K562 treated with DMSO at 1 percent for 24 hours (cell line): ENCODE measurements around the gene RSKR. TPM values are rescaled to one million over a fixed set of nuclear protein-coding genes. Genes with fewer than 3 reads are reported as not detected.

Source experiments
- total RNA-seq: library from RNA; unstranded; fragments of 300-600 nt; gene quantifications from 2 replicates; pipeline ENCODE4 v1.2.3, GENCODE V29; 2022; ENCODE audit warnings: low read depth; ENCODE audit not compliant: insufficient read depth

The RSKR gene, protein sequence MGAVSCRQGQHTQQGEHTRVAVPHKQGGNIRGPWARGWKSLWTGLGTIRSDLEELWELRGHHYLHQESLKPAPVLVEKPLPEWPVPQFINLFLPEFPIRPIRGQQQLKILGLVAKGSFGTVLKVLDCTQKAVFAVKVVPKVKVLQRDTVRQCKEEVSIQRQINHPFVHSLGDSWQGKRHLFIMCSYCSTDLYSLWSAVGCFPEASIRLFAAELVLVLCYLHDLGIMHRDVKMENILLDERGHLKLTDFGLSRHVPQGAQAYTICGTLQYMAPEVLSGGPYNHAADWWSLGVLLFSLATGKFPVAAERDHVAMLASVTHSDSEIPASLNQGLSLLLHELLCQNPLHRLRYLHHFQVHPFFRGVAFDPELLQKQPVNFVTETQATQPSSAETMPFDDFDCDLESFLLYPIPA
- total RNA-seq, result 12.5 and 13.3 TPM in 2 replicates

DNA sequence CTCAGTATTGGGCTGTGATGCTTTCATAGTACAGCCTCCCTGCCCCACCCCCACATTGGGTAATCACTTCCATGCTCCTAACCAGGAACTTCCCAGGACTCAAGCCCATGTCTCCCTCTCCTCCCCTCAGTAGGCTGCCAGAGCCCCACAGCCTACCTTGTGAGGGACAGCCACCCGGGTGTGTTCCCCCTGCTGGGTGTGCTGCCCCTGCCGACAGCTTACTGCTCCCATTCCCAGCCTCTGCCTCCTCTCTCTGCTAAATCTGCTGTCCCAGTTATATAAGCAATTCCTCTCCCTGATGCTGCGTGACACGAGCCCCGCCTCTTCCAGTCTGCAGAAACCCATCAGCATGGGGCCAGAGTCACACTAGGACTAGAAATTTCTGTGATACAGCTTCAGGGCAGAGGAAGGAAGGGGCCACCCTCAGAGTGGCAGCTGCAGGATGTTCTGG lies at the start of gene RSKR:
Gene RSKR, minus strand, starts transcription at position 255 of the 451 bp plus-strand sequence. Its CDS starts 24 bp downstream, at position 231.

DNA sequence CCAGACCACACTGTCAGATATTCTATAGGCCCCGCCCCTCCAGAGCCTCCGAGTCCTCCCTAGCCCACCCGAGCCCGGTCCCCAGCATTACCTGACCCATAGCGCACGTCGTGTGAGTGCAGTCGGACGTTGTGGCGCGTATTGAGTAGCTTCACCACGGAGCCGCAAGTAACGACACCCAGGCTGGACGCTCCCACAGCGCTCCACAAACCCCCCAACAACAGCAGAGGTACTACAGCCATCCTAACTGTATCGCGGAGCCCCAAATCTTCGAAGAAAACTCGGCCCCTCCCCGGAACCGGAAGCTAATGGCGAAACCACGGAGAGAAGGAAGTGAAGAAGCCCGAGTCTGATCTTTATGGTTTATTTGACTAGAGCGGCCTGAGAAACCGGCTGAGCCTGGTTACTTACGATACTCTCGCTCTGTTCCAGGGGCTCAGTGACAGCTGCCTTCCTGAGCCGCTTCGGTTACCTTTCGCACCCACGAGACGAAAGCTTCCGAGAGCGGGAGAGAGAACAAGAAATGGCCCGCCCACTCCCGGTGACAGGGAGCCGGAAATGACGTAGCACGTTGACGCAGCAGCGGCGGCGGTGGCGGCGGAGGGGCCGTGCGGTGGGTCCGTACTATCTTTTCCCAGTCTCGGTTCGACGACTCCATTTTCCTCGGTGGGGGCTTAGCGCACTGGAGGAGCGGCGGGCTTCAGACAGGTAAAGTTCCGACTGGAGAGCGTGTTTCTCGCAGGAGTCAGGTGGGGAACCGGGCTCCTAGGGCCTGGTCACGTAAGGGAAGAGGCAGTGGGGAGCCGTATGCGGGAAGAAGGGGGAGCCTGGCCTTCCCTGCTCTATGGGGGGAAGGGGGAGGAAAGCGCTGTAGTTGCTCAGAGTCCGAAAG lies 47.9 kb upstream of the RSKR start, which contains the start of the genes SDF2 and SUPT6H:
Gene SDF2, minus strand, starts transcription at position 272 of the 892 bp plus-strand sequence. Its CDS starts 30 bp downstream, at position 242.
Gene SUPT6H, plus strand, starts transcription at position 571 of the 892 bp plus-strand sequence. CDS start 11,197 bp downstream, outside the sequence.

DNA sequence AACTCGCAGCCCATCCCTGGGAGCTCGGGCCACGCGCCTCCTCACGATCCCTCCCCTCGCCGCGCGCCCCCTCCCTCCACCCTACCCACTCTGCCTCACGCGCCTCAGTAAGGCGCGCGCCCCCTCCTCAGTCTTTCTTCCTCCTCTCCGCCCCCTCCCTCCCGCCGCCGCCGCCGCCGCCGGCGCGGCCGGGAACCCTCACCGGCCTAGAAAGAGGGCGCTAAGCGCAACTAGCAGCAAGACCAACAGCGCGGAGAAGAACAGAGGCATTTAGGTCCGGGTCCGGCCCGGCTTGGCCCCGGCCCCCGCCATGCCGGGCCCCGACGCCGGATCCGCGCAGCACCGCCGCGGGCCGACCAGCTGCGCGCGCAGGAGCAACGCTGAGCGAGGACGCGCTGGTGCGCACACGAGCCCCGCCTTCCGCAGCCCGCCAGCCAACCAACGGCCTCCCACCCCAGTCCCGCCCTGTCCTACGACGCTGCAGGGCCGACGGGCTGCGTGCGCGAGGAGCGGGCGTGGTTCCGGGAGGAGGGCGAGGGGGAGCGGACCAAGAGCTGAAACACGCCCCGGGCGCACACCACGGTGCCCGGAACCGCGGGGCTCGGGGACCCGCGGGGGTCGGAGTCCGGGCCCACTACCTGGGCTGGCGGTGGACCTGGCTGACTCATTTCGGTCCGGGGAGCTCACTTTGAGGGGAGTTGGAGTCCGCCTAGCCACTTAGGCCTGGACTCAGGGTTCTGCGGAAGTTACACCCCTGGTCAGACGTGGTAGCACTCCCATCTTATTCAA lies 31.0 kb upstream of the RSKR start, which contains the start of gene BLTP2:
Gene BLTP2, minus strand, starts transcription at position 372 of the 789 bp plus-strand sequence. Its CDS starts 102 bp downstream, at position 270.

DNA sequence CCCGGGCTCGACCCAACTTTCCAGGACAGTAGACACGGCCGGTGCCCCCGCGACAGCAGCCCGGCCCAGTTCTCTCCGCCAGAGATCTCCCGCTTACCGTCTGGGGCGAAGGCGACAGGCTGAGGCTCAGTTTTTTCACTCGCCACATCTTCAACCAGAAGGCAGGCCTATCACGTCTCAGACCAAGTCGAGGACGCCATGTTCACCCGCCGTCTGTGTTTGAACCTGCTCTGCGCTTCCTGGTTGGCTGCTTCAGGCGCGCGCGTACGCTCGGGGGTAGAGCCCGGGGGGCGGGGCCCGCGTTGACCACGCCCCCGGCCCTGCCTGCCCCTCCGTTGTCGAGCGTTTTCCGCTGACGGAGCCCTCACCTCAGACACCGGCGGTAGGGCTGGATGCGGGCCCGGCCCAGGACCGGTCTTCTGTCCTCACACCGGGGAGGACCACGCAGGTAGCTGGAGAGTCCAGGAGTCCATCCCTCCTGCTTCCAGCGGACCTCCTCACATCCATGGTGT lies 15.1 kb downstream of the RSKR start, which contains the start of gene SPAG5:
Gene SPAG5, minus strand, starts transcription at position 227 of the 512 bp plus-strand sequence. Its CDS starts 79 bp downstream, at position 148.

DNA sequence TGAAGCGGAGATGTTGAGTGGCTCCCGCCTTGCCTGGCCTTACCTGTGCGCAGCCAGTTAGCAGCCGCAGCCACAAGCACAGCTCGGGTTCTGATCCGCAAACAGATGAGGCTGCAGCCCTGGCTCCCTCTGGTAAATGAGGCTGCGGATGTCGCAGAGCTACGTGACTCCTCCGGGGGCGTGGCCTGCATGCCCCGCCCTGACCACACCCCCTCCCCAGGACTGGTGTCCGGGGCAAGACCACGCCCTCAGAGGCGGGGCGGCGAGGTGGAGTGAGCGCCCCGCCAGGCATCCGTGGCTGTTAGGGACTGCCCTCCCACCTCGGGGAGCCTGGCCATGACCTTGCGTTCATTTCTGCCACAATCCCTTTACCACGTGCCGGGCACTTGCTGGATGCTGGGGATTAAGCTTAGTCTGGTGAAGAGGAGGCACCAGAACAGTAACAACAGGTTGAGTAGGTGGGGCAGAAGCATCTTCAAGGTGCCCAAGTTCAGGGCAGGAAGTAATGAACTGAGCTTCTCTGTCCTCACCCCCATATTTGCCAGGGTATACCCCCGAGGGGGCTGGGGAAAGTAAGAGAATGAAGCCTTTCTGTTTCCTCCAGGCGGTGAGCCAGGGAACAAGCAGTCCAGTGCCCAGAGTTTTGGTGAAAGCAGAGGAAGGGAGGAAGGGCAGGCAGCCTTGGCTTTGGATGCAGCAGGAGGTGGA lies 37.1 kb downstream of the RSKR start, which contains the start of gene ALDOC:
Gene ALDOC, minus strand, starts transcription at position 138 of the 708 bp plus-strand sequence. CDS start 1,363 bp downstream, outside the sequence.

DNA sequence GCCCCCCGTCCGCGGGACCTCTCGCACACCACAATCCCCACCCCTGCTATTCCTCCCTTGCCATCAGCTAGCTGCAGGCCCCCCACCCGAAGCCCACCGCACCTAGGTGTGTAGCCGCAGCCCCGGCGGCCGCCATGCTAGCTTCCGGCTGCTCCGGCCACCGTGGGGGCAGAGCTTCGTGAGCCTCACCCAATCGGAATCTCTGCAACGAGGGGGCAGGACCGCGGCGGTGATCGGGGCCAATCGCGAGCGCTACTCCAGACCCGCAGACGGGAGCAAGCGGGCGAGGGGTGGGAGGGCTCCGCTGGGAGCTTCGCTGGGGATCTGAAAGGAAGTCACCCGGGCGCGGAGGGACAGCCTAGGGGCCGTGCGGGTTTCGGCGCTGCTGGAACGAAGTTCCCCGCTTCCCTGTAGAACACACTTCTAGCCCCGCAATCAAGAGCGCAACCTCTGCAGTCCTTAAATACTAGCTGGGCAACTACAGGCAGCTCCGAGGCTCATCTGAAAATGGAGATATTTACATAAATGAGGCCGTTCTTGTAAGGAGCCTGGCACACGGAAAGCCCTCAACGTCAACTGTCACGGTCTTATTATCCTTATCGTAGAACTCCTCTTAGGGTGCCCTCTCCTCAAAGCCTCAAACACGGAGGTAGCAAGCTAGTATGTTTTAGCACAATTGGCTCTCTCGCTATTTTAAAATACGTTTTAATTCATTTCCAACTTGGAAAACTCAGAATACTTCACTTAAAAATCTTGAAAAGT lies 42.4 kb downstream of the RSKR start, which contains the start of gene PIGS:
Gene PIGS, minus strand, starts transcription at position 164 of the 762 bp plus-strand sequence. Its CDS starts 28 bp downstream, at position 136.

Other genes starting within 250 kb of the RSKR start
- not detected in 2 replicates for gene SEBOX, start 249.0 kb downstream of the RSKR start, total RNA-seq
- gene VTN, start 243.9 kb downstream of the RSKR start, total RNA-seq, result 0.49 and 1.5 TPM in 2 replicates
- gene SARM1, start 242.5 kb downstream of the RSKR start, total RNA-seq, result 0.57 and 0.87 TPM in 2 replicates
- 4.1 and 4.9 TPM in 2 replicates for gene SLC46A1, start 208.0 kb downstream of the RSKR start, total RNA-seq
- gene SLC13A2, start 140.5 kb downstream of the RSKR start, total RNA-seq, result not detected in 2 replicates
- not detected in 2 replicates for gene FOXN1, start 107.8 kb downstream of the RSKR start, total RNA-seq
- gene UNC119, start 61.6 kb downstream of the RSKR start, total RNA-seq, result 47.2 TPM in 2 replicates
- gene PIGS, start 42.7 kb downstream of the RSKR start, total RNA-seq, result 110 and 111 TPM in 2 replicates
- 74.9 and 81.6 TPM in 2 replicates for gene ALDOC, start 37.3 kb downstream of the RSKR start, total RNA-seq
- gene SPAG5, start 15.2 kb downstream of the RSKR start, total RNA-seq, result 133 and 134 TPM in 2 replicates
- 74.6 and 78.3 TPM in 2 replicates for gene BLTP2, start 31.0 kb upstream of the RSKR start, total RNA-seq
- 69.7 and 76.5 TPM in 2 replicates for gene SDF2, start 47.7 kb upstream of the RSKR start, total RNA-seq
- 70.0 and 74.8 TPM in 2 replicates for gene SUPT6H, start 48.0 kb upstream of the RSKR start, total RNA-seq
- gene PROCA1, start 97.7 kb upstream of the RSKR start, total RNA-seq, result 4.4 and 6.8 TPM in 2 replicates
- 0.23 TPM in 1 of 2 replicates, not detected in the other for gene RAB34, start 103.7 kb upstream of the RSKR start, total RNA-seq
- gene RPL23A, start 105.8 kb upstream of the RSKR start, total RNA-seq, result 2,462 and 2,542 TPM in 2 replicates
- 7.1 and 8.9 TPM in 2 replicates for gene TLCD1, start 112.0 kb upstream of the RSKR start, total RNA-seq
- gene NEK8, start 114.6 kb upstream of the RSKR start, total RNA-seq, result 5.1 and 5.4 TPM in 2 replicates
- 127 and 142 TPM in 2 replicates for gene TRAF4, start 129.8 kb upstream of the RSKR start, total RNA-seq
- gene FAM222B, start 228.6 kb upstream of the RSKR start, total RNA-seq, result 32.5 and 34.7 TPM in 2 replicates
- gene ERAL1, start 240.8 kb upstream of the RSKR start, total RNA-seq, result 115 and 126 TPM in 2 replicates